ENCODE measurements around the gene ATF5. TPM values are rescaled to one million over a fixed set of nuclear protein-coding genes. Genes with fewer than 3 reads are reported as not detected.

Gene ATF5
- polyA plus RNA-seq, 3 donors = 5.8 to 22.1 (median 6.0) TPM

GRCh38 chr19:49906879-49907564, 22.0 kb upstream of the ATF5 start:
- Mint-ChIP-seq H3K4me1 (peaks cover 57% of the 10 kb centered on the region), H3K27me3 (ENCODE audit: low read depth in 3 of 3) (peaks cover 0 to 12% (median 1%) of the 10 kb centered on the region in 3 donors), H3K9me3 (no peaks in the 10 kb centered on the region), H3K36me3 (peaks cover 40 to 48% of the 10 kb centered on the region in 2 donors), H3K27ac (peak overlapping the region in 5 of 7 donors; percentile 2 to 61 (median 36)), H3K4me3 (no peak overlapping the region)
- H3K27me3 ChIP-seq (ENCODE audit: control insufficient read depth in 2 of 2, insufficient read depth in 2 of 2, low read length in 2 of 2) = no peaks in the 10 kb centered on the region
- peak overlapping the region in 1 of 2 donors; percentile 23 for H3K27ac ChIP-seq (ENCODE audit: low read depth in 1 of 2, low read length in 2 of 2)
- TF ChIP-seq CTCF (IDR thresholded peaks at IDR 0.05) = no peak
- no peak overlapping the region for H2AFZ ChIP-seq (ENCODE audit: insufficient read depth, low read depth, low read length, poor library complexity, severe bottlenecking)
- WGBS (ENCODE audit: insufficient coverage) = 96% methylated on average over 15 of the region's 16 CpGs
- no peak overlapping the region for H3K4me2 ChIP-seq (replicated peaks; ENCODE audit: extremely low read depth, low read length, poor library complexity, severe bottlenecking)
- no peak for DNase-seq
- H3K4me3 ChIP-seq (replicated peaks in 1 of 3; ENCODE audit: low read depth in 2 of 3, low read length in 3 of 3) = no peak overlapping the region
- peaks cover 46 to 60% of the 10 kb centered on the region in 2 donors for H3K4me1 ChIP-seq (ENCODE audit: control insufficient read depth in 1 of 2, insufficient read depth in 2 of 2, low read length in 2 of 2)
- no peaks in the 10 kb centered on the region for H4K20me1 ChIP-seq (ENCODE audit: insufficient read depth, low read length)
- H3K79me2 ChIP-seq (ENCODE audit: insufficient read depth, low read length) = peaks cover 37% of the 10 kb centered on the region
- peaks cover 33 to 47% of the 10 kb centered on the region in 2 donors for H3K36me3 ChIP-seq (replicated peaks in 1 of 2; ENCODE audit: control insufficient read depth in 1 of 2, insufficient read depth in 2 of 2, low read length in 2 of 2)
- H3K9me3 ChIP-seq (replicated peaks in 1 of 2; ENCODE audit: control insufficient read depth in 1 of 2, insufficient read depth in 1 of 2, low read length in 2 of 2) = no peaks in the 10 kb centered on the region
- intact Hi-C loops (cut with micrococcal nuclease) = no loop called here
- no peak overlapping the region for H3K9ac ChIP-seq (ENCODE audit: insufficient read depth, low read length, poor library complexity, severe bottlenecking)

DNA sequence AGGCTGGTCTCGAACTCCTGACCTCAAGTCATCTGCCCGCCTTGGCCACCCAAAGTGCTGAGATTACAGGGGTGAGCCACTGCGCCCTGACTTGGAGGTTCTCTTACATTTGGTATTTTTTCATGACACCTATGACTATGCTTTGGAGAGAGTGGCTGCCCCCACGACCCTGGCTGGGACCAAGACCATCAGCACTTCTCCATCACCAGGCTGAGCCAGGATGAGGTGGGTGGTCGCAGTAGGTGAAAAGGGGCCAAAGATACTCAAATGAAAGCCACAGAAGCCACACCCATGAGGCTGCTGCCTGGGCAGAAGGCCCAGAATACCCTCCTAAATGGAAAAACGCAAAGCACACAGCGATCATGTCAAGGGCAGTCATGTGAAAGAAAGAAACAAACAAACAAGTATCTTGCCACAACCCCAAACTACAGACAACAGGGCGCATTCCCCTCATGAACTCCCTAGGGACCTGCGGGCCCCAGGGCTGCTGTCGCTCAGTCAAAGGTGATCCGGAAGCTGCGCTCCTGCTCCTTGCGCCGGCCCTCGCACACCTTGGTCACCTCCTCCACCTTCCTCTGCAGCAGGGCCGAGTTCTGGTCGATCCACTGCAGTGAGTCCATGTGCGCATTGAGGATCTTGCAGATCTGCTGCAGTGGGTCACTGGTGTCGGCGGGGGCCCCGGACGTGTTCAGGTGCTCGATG, 21.1 kb upstream of the ATF5 start:
- H3K79me2 ChIP-seq (ENCODE audit: insufficient read depth, low read length) = peaks cover 42% of the 10 kb centered on the region
- H3K27me3 ChIP-seq (ENCODE audit: control insufficient read depth in 2 of 2, insufficient read depth in 2 of 2, low read length in 2 of 2) = no peaks in the 10 kb centered on the region
- Mint-ChIP-seq H3K9me3 (no peaks in the 10 kb centered on the region), H3K27ac (peak overlapping the region in 3 of 7 donors; percentile 41 to 75 (median 68)), H3K36me3 (peaks cover 44 to 55% of the 10 kb centered on the region in 2 donors), H3K4me3 (no peak overlapping the region), H3K4me1 (peaks cover 66% of the 10 kb centered on the region), H3K27me3 (ENCODE audit: low read depth in 3 of 3) (peaks cover 0 to 12% (median 1%) of the 10 kb centered on the region in 3 donors)
- no peak overlapping the region for H3K4me2 ChIP-seq (replicated peaks; ENCODE audit: extremely low read depth, low read length, poor library complexity, severe bottlenecking)
- H3K27ac ChIP-seq (ENCODE audit: low read depth in 1 of 2, low read length in 2 of 2) = no peak overlapping the region
- DNase-seq = no peak
- H3K9me3 ChIP-seq (replicated peaks in 1 of 2; ENCODE audit: control insufficient read depth in 1 of 2, insufficient read depth in 1 of 2, low read length in 2 of 2) = no peaks in the 10 kb centered on the region
- 96% methylated on average over 20 of the region's 23 CpGs for WGBS (ENCODE audit: insufficient coverage)
- no peak overlapping the region for H3K4me3 ChIP-seq (replicated peaks in 1 of 3; ENCODE audit: low read depth in 2 of 3, low read length in 3 of 3)
- H3K36me3 ChIP-seq (replicated peaks in 1 of 2; ENCODE audit: control insufficient read depth in 1 of 2, insufficient read depth in 2 of 2, low read length in 2 of 2) = peaks cover 36 to 56% of the 10 kb centered on the region in 2 donors
- peaks cover 55 to 69% of the 10 kb centered on the region in 2 donors for H3K4me1 ChIP-seq (ENCODE audit: control insufficient read depth in 1 of 2, insufficient read depth in 2 of 2, low read length in 2 of 2)
- no peak overlapping the region for H3K9ac ChIP-seq (ENCODE audit: insufficient read depth, low read length, poor library complexity, severe bottlenecking)
- H2AFZ ChIP-seq (ENCODE audit: insufficient read depth, low read depth, low read length, poor library complexity, severe bottlenecking) = no peak overlapping the region
- H4K20me1 ChIP-seq (ENCODE audit: insufficient read depth, low read length) = no peaks in the 10 kb centered on the region
- no peak for TF ChIP-seq CTCF (IDR thresholded peaks at IDR 0.05)
- intact Hi-C loops (cut with micrococcal nuclease) = no loop called here

All from CD14-positive monocyte (primary cell).